Heart left ventricle (tissue), 13 donors: ENCODE measurements around the gene ST3GAL4.

Experiments
- POLR2A ChIP-seq, 2 donors: fragments of 450-650 bp; IDR thresholded peaks; one replicate each; pipeline ENCODE4 v1.6.1; 2017; ENCODE audit warnings: antibody characterized with exemption in 2 of 2, mild to moderate bottlenecking in 2 of 2, moderate library complexity in 2 of 2
- TF ChIP-seq, protein P1 (sequence below), 12 donors: fragments of 200-600 bp; sonication (generic) in 4 of 12; IDR thresholded peaks; one replicate each; pipeline versions ENCODE4 v1.5.0 to v1.8.0; 2018 to 2022; ENCODE audit warnings: antibody characterized with exemption in 12 of 12, mild to moderate bottlenecking in 5 of 12
- donor health status: ischemic (EF 13 %, LVEDD 7.1; RV severe dilation, severe dysfunction).
- donor health status: DM: no; HTN: yes; CAD: no.
- donor health status: DM: no; HTN: no; CAD: no.
- donor health status: ischemic (EF 25% LVEDD 6.9; RV normal size, moderate dysfunction).
- donor health status: ischemic (EF 25% LVEDD 5.7; RV mildly dilated, moderate dysfunction).
- donor health status: ischemic (EF 35%, LVEDD 5.7; RV mildly dilated, moderate dysfunction).
- donor health status: nonischemic (EF 11% LVEDD 7.7; RV severe dilation, severe dysfunction).
- donor health status: DM: yes; HTN: yes; CAD: no.
- donor health status: PGD.
- donor health status: ischemic (EF 29% LVEDD 5.4; RV normal size, mild dysfunction).
- donor health status: nonischemic (EF 23%, LVEDD 6.1; RV moderate dilation, normal function).

DNA sequence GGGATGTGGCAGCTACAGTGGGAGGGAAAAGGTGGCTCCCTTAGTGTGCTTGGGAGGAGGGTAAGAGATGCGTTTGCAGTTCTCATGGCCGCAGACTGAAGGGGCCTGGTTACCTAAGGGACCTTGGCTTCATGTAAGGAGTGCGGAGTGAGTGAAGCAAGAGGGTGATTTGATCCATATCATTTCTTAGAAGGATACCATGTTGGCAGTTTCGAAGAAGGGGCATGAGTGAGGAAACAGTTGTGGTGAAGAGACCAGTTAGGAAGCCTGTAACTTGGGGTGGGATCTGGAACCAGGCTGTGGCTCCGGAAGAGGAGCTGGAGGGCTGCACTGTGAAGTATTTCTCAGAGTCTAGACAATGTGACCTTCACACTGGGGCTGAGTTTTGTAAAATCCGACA lies 45.0 kb downstream of the ST3GAL4 start:
- TF ChIP-seq, protein P1, sequence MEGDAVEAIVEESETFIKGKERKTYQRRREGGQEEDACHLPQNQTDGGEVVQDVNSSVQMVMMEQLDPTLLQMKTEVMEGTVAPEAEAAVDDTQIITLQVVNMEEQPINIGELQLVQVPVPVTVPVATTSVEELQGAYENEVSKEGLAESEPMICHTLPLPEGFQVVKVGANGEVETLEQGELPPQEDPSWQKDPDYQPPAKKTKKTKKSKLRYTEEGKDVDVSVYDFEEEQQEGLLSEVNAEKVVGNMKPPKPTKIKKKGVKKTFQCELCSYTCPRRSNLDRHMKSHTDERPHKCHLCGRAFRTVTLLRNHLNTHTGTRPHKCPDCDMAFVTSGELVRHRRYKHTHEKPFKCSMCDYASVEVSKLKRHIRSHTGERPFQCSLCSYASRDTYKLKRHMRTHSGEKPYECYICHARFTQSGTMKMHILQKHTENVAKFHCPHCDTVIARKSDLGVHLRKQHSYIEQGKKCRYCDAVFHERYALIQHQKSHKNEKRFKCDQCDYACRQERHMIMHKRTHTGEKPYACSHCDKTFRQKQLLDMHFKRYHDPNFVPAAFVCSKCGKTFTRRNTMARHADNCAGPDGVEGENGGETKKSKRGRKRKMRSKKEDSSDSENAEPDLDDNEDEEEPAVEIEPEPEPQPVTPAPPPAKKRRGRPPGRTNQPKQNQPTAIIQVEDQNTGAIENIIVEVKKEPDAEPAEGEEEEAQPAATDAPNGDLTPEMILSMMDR (IDR thresholded peaks at IDR 0.05), result no peak
- TF ChIP-seq POLR2A (IDR thresholded peaks at IDR 0.05), result no peak
